Measurements from ENCODE around the gene NPR1.
A peak's percentile ranks its signal among the peaks of the same experiment; 100 is the strongest.
"Not testable (repeated sequence)": the region's sequence is repeated elsewhere in the genome, so short reads cannot be mapped to it uniquely, and the experiment has no call there.

The NPR1 gene

GRCh38 chr1:153699768-153700167, 21.3 kb downstream of the NPR1 start:
- H3K36me3 Mint-ChIP-seq (ENCODE audit: low read depth), result no peaks in the 10 kb centered on the region

GRCh38 chr1:153705484-153705883, 27.0 kb downstream of the NPR1 start:
- Mint-ChIP-seq H3K36me3 (ENCODE audit: low read depth) (no peaks in the 10 kb centered on the region), H3K4me1 (peaks cover under 1% of the 10 kb centered on the region), H3K27ac (no peak overlapping the region), H3K9me3 (peaks cover 2% of the 10 kb centered on the region), H3K27me3 (ENCODE audit: low read depth, poor library complexity) (peaks cover 3% of the 10 kb centered on the region), H3K4me3 (no peak overlapping the region)
- TF ChIP-seq CTCF (IDR thresholded peaks at IDR 0.05), result no peak
- no peak for DNase-seq

More at GRCh38 chr1:153699768-153700167, 21.3 kb downstream of the NPR1 start:
- H3K27ac Mint-ChIP-seq, result no peak overlapping the region
- TF ChIP-seq CTCF (IDR thresholded peaks at IDR 0.05), result no peak
- no peak overlapping the region for H3K4me3 Mint-ChIP-seq
- peaks cover 3% of the 10 kb centered on the region for H3K27me3 Mint-ChIP-seq (ENCODE audit: low read depth, poor library complexity)
- no peaks in the 10 kb centered on the region for H3K9me3 Mint-ChIP-seq
- DNase-seq, result no peak
- H3K4me1 Mint-ChIP-seq, result peaks cover 28% of the 10 kb centered on the region

GRCh38 chr1:153711026-153711425, 32.5 kb downstream of the NPR1 start:
- TF ChIP-seq CTCF (IDR thresholded peaks at IDR 0.05), result no peak
- H3K4me3 Mint-ChIP-seq, result no peak overlapping the region

GRCh38 chr1:153716211-153716610, 37.7 kb downstream of the NPR1 start:
- DNase-seq; H3K9me3 Mint-ChIP-seq; H3K36me3 Mint-ChIP-seq (ENCODE audit: low read depth); H3K4me1 Mint-ChIP-seq; H3K27me3 Mint-ChIP-seq (ENCODE audit: low read depth, poor library complexity); H3K27ac Mint-ChIP-seq; H3K4me3 Mint-ChIP-seq: not testable (repeated sequence)

More at GRCh38 chr1:153711026-153711425, 32.5 kb downstream of the NPR1 start:
- peaks cover 9% of the 10 kb centered on the region for H3K4me1 Mint-ChIP-seq
- no peak for DNase-seq
- peaks cover 2% of the 10 kb centered on the region for H3K9me3 Mint-ChIP-seq
- H3K27me3 Mint-ChIP-seq (ENCODE audit: low read depth, poor library complexity), result no peaks in the 10 kb centered on the region
- no peaks in the 10 kb centered on the region for H3K36me3 Mint-ChIP-seq (ENCODE audit: low read depth)
- peak overlapping the region; percentile 94 for H3K27ac Mint-ChIP-seq

- Mint-ChIP-seq H3K27me3 (ENCODE audit: low read depth, poor library complexity) (peaks cover 7% of the 10 kb centered on the region), H3K9me3 (no peaks in the 10 kb centered on the region), H3K4me3 (no peak overlapping the region), H3K4me1 (no peaks in the 10 kb centered on the region), H3K36me3 (ENCODE audit: low read depth) (no peaks in the 10 kb centered on the region), H3K27ac (no peak overlapping the region)
- DNase-seq, result no peak
- TF ChIP-seq CTCF (IDR thresholded peaks at IDR 0.05), result no peak
Observed at GRCh38 chr1:153717330-153717729, 38.8 kb downstream of the NPR1 start.

GRCh38 chr1:153723687-153724086, 45.2 kb downstream of the NPR1 start:
- Mint-ChIP-seq H3K36me3 (ENCODE audit: low read depth) (no peaks in the 10 kb centered on the region), H3K4me1 (peaks cover 21% of the 10 kb centered on the region), H3K4me3 (no peak overlapping the region), H3K27me3 (ENCODE audit: low read depth, poor library complexity) (peaks cover 9% of the 10 kb centered on the region), H3K9me3 (no peaks in the 10 kb centered on the region), H3K27ac (no peak overlapping the region)
- no peak for DNase-seq
- no peak for TF ChIP-seq CTCF (IDR thresholded peaks at IDR 0.05)

- not testable (repeated sequence) for H3K27ac Mint-ChIP-seq, H3K4me3 Mint-ChIP-seq
Observed at GRCh38 chr1:153724634-153725033, 46.1 kb downstream of the NPR1 start.

More at GRCh38 chr1:153724634-153725033, 46.1 kb downstream of the NPR1 start:
- not testable (repeated sequence) for DNase-seq; H3K36me3 Mint-ChIP-seq (ENCODE audit: low read depth); H3K9me3 Mint-ChIP-seq; H3K27me3 Mint-ChIP-seq (ENCODE audit: low read depth, poor library complexity)
- peaks cover 31% of the 10 kb centered on the region for H3K4me1 Mint-ChIP-seq

Data from nephron progenitor cell (in vitro differentiated cells).